K562 (cell line): ENCODE measurements around the gene KRTAP15-1. TPM values are rescaled to one million over a fixed set of nuclear protein-coding genes. Genes with fewer than 3 reads are reported as not detected.

Source experiments
- CTCF ChIP-seq, 3 experiments: IDR thresholded peaks in 2 of 3; conservative IDR thresholded peaks in 1 of 3; 2 replicates each; pipeline ENCODE4 v1.5.1; 2011 to 2012; ENCODE audit warnings: low read length in 3 of 3, mild to moderate bottlenecking in 3 of 3, control low read depth in 2 of 3, improper control_type of control experiment in 1 of 3, inconsistent platforms in 1 of 3, low read depth in 1 of 3, mixed read lengths in 1 of 3, moderate library complexity in 1 of 3; ENCODE audit not compliant: insufficient read depth in 2 of 3
- GTF2E2 ChIP-seq: fragments of 200-800 bp; sonication (Bioruptor generic); IDR thresholded peaks from 2 replicates; pipeline ENCODE4 v1.6.1; 2016; ENCODE audit warnings: missing genetic modification characterization, missing compliant biosample characterization
- HINFP ChIP-seq: fragments of 450-650 bp; conservative IDR thresholded peaks from 2 replicates; pipeline ENCODE4 v1.6.1; 2016; ENCODE audit warnings: missing genetic modification characterization, low read depth, mild to moderate bottlenecking, control low read depth, missing compliant biosample characterization
- KLF10 ChIP-seq: fragments of 250-450 bp; sonication (Bioruptor Pico); IDR thresholded peaks from 2 replicates; pipeline ENCODE4 v1.6.1; 2021; ENCODE audit warnings: matching md5 sums
- SAFB2 ChIP-seq: fragments of 200-400 bp; formaldehyde crosslinking; IDR thresholded peaks from 2 replicates; pipeline ENCODE4 v1.6.1; 2018; ENCODE audit warnings: borderline replicate concordance, low read length, low read depth, moderate library complexity; ENCODE audit not compliant: severe bottlenecking
- polyA plus RNA-seq, 8 experiments: library from polyadenylated mRNA; depleted of rRNA in 4 of 8; stranded (reverse) in 5 of 8; unstranded in 3 of 8; fragments of >200 nt; fragmentation: Nextera tagmentation in 2 of 8; fragmentation: Illumina TruSeq in 1 of 8; extraction: Ambion mirVana in 2 of 8; extraction: Trizol in 1 of 8; gene quantifications; 2 replicates each; pipeline versions ENCODE4 v1.2.1 to v1.2.3, GENCODE V29; 2011 to 2014; ENCODE audit warnings: inconsistent platforms in 1 of 8, missing spikeins in 1 of 8
- total RNA-seq, 7 experiments: library from RNA; depleted of rRNA in 6 of 7; stranded (reverse); fragments of >200 nt in 6 of 7; fragmentation: Illumina TruSeq in 2 of 7; extraction: Trizol in 2 of 7; gene quantifications; 2 replicates each; pipeline versions ENCODE4 v1.2.1 to v1.2.3, GENCODE V29; 2011 to 2021; ENCODE audit warnings: low replicate concordance in 1 of 7
- TF ChIP-seq, protein P1 (sequence below): sonication (generic); formaldehyde crosslinking; IDR thresholded peaks from 2 replicates; pipeline ENCODE4 v1.8.0; 2023; ENCODE audit warnings: missing genetic modification reagents, mild to moderate bottlenecking, borderline replicate concordance

Gene KRTAP15-1
- total and polyA plus RNA-seq, 9 of the 15 experiments (the other 6 are each of a cell fraction or from before 2014, with no cell fraction given): not detected

- TF ChIP-seq HINFP (tag) (no peak), CTCF (IDR thresholded peaks at IDR 0.05 in 2 of 3, conservative IDR thresholded peaks at IDR 0.05 in 1 of 3; ENCODE audit: insufficient read depth in 2 of 3, low read depth in 1 of 3, low read length in 3 of 3) (peak; percentile 29 to 39 (median 38); a peak in 4 of 6 replicates), GTF2E2 (tag) (no peak), SAFB2 (no peak), KLF10 (no peak)
- TF ChIP-seq, protein P1, sequence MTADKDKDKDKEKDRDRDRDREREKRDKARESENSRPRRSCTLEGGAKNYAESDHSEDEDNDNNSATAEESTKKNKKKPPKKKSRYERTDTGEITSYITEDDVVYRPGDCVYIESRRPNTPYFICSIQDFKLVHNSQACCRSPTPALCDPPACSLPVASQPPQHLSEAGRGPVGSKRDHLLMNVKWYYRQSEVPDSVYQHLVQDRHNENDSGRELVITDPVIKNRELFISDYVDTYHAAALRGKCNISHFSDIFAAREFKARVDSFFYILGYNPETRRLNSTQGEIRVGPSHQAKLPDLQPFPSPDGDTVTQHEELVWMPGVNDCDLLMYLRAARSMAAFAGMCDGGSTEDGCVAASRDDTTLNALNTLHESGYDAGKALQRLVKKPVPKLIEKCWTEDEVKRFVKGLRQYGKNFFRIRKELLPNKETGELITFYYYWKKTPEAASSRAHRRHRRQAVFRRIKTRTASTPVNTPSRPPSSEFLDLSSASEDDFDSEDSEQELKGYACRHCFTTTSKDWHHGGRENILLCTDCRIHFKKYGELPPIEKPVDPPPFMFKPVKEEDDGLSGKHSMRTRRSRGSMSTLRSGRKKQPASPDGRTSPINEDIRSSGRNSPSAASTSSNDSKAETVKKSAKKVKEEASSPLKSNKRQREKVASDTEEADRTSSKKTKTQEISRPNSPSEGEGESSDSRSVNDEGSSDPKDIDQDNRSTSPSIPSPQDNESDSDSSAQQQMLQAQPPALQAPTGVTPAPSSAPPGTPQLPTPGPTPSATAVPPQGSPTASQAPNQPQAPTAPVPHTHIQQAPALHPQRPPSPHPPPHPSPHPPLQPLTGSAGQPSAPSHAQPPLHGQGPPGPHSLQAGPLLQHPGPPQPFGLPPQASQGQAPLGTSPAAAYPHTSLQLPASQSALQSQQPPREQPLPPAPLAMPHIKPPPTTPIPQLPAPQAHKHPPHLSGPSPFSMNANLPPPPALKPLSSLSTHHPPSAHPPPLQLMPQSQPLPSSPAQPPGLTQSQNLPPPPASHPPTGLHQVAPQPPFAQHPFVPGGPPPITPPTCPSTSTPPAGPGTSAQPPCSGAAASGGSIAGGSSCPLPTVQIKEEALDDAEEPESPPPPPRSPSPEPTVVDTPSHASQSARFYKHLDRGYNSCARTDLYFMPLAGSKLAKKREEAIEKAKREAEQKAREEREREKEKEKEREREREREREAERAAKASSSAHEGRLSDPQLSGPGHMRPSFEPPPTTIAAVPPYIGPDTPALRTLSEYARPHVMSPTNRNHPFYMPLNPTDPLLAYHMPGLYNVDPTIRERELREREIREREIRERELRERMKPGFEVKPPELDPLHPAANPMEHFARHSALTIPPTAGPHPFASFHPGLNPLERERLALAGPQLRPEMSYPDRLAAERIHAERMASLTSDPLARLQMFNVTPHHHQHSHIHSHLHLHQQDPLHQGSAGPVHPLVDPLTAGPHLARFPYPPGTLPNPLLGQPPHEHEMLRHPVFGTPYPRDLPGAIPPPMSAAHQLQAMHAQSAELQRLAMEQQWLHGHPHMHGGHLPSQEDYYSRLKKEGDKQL (CRISPR knock-in tag): no peak
Observed at GRCh38 chr21:30408782-30409494, 31.1 kb upstream of the KRTAP15-1 start (continued).
